CD4-positive, alpha-beta T cell treated with Interleukin-21 for 1 hour (primary cell): ENCODE data around the gene USP32.
A peak's percentile ranks its signal among the peaks of the same experiment; 100 is the strongest.
"Not testable (repeated sequence)": the region's sequence is repeated elsewhere in the genome, so short reads cannot be mapped to it uniquely, and the experiment has no call there.

Source experiments
- DNase-seq: peaks from one replicate; pipeline ENCODE4 v3.0.0-alpha.2; 2020

Gene USP32

DNA sequence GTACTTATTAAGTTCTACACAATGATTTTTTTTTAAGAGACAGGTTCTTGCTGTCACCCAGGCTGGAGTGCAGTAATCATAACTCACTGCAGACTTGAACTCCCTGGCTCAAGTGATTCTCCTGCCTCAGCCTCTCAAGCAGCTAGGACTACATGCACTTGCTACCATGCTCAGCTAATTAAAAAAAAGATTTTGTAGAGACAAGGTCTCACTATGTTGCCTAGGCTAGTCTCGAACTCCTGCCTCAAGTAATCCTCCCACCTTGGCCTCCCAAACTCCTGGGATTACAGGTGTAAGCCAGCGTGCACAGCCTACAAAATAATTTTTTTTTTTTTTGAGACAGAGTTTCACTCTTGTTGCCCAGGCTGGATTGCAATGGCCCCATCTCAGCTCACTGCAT is 22.2 kb downstream of the USP32 start:
- no peak for DNase-seq

GRCh38 chr17:60363700-60364405 is 28.1 kb downstream of the USP32 start:
- DNase-seq: no peak

DNA sequence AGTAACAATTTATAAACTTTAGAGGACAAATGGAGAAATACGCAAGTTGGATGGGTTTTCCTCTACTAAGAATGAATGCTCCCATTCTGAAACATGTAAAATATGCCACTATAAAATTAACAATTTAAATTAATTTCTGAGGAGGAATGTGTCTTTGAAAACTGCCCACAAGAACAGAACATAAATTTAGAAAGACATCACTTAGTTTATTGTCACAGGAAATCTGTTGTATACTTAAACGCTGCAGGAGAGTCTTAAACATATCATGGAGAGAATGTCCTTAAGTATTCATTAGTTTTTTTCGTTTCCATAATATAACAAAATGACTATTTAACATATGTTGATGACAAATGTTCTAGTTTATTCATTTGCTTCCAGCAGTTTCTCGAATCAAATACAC is 29.6 kb downstream of the USP32 start:
- no peak for DNase-seq

GRCh38 chr17:60361889-60362288 is 30.0 kb downstream of the USP32 start:
- DNase-seq: no peak

- DNase-seq: no peak
Measured at GRCh38 chr17:60359415-60359814, 32.5 kb downstream of the USP32 start.

DNA sequence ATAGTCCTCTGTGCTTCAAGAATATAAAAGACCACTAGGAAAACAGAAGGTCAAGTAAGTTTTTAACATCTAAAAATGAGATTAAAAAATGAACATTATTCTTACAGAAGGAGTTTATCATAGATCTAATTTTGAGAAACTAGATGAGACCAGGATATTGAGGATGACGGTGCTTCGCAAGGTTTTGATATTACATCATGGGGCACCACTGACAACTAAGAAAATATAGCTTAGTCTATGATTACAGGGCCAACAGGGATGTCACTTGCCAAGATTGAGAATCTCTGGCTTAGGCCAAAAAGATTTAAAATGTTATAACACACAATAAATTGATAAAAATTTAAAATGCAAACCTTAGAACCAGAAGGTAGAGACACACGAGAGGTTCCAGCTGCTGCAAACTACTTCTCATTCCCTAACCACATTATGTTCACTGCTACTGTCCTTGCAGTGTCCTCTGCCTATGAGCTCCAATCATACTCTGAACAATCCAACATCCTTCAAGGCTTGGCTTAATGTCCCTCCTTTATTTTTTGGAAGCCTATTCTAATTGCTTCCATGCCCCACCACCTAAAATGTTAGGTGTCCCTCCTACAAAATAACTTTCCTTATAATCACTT is 33.2 kb downstream of the USP32 start:
- DNase-seq: no peak

DNA sequence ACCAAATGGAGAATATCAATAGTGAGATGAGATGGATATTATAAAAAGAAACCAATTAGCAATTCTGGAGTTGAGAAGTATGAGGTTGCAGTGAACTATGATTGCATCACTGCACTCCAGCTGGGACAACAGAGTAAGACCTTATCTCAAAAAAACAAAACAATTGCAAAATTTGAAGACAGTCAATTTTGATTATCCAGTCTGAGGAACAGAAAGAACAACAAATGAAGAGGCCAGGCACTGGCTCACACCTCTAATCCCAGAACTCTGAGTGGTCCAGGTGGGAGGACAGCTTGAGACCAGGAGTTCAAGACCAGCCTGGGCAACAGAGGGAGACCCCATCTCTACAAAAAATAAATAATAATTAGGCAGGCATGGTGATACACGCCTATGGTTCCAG is 35.0 kb downstream of the USP32 start:
- no peak for DNase-seq

GRCh38 chr17:60355663-60356594 is 36.0 kb downstream of the USP32 start:
- no peak for DNase-seq

DNA sequence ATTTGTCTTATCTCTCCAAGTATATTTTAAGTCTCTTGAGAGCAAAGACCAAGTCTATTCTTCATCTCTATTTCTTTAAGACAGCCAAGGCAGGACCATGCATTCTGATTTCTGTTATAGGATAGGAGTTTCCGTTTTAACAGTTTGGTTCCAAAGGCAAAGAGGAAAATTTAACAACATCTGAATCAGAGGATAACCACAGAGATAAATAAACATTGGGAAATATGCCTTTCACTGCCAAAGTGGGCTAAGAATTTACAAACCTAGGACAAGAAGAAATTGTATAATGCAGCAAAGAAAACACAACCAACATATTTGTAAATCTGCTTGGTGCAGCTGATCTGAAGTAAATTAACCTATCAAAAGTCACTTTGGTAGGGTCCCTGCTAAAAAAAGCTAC is 37.7 kb downstream of the USP32 start:
- DNase-seq: no peak

DNA sequence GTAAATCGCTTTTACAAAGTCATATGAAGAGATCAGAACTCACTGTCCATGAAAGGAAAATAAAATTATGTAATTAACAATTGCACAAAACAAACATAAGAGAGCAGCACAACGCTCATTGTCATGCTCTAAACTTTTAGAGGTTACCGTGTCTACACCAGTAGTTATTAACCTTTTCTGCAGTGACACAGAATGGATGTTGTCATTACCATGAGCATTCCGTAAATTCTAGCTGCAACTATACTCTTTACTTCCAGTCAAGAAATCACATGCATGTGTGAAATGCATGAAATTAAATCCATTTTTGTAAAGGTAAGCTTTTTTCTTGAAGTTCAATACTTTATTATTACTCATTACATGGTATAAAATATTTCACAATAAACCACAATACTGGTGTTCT is 38.2 kb downstream of the USP32 start:
- no peak for DNase-seq

DNA sequence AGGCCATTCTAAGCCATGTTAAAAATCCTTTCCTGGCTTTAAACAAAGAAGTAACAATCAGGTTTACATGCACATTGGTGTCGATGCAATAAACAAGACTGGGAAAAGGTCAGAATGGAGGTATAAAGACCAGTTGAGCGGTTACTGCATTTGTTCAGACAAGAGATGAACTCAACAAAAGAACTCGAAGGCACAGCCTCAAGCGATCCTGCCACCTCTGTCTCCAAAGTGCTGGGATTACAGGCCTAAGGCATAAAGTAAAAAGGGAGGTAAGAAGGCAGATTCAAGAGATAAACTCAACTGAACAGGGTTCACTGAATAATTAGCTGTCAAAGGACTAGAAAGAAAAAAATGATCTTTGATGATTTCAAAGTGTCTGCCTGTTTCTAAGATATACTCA is 39.4 kb downstream of the USP32 start:
- DNase-seq: no peak

DNA sequence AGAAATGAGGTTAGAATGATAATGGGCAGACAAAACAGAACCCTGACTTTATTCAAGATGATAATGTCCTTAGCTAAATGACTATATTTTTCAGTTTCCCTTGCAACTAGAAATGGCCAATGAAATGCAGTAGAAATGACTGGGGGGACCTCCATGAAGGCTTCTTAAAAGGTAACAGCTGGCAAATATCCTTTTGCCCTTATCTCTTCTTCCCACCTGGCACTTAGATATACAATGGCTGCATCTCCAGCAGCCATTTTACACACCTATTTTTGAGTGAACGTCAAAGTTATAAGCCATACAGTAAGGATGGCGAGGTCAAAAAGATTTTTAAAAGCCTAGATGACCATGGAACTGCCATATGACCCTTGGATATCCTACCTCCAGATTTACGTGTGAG is 39.9 kb downstream of the USP32 start:
- no peak for DNase-seq

DNA sequence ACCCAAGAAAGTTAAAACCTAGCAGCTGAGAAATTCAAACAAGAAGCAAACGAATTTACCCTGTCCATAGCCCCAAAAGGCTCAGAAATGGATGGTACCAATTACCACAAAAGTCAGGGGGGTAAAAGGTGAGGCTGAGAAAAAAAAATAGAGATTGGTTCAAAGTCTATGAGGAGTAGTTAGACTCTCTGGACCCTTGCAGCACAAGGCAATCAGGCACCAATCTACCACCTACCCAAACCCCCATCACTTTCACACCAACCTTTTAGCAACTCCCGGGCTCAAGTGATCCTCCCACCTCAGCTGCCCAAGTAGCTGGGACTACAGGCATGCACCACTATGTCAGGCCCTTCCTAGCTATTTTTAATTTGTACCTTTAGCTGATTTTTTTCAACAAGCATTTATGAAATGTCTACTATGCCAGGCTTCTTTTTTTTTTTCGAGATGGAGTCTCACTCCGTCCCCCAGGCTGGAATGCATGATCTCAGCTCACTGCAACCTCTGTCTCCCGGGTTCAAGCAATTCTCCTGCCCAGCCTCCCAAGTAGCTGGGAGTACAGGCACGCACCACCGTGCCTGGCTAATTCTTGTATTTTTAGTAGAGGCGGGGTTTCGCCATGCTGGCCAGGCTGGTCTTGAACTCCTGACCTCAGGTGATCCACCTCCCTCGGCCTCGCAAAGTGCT is 40.8 kb downstream of the USP32 start:
- no peak for DNase-seq

- DNase-seq: no peak
Measured at GRCh38 chr17:60348616-60349015, 43.3 kb downstream of the USP32 start.

DNA sequence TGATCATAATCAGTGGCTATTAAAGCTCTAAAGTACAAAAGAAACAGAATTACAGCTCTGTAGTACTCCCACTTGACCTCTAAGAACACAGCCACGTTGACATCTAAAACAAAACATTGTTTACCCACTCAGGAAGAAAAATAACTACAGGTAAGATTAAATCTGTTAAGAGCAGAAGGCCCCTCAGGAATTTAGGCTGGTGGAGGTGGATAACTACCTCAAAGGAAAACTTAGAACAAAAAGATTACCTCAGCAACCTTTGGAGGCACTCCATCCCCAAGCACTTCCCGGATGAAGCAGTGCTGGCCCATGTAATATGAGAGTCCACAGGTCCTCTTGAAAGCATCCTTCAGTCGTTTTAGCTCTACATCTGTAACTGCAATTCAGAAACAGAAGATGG is 46.7 kb downstream of the USP32 start:
- DNase-seq: no peak

DNA sequence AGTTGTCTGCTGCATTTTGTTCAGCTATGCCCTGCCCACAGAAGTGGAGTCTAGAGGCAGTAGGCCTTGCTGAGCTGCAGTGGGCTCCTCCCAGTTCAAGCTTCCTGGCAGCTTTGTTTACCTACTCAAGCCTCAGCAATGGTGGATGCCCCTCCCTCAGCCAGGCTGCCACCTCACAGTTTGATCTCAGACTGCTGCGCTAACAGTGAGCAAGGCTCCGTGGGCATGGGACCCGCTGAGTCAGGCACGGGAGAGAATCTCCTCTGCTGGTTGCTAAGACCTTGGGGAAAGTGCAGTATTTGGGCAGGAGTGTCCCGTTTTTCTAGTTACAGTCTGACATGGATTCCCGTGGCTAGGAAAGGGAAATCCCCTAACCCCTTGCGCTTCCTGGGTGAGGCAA is 49.4 kb downstream of the USP32 start:
- peak; percentile 2 for DNase-seq

DNA sequence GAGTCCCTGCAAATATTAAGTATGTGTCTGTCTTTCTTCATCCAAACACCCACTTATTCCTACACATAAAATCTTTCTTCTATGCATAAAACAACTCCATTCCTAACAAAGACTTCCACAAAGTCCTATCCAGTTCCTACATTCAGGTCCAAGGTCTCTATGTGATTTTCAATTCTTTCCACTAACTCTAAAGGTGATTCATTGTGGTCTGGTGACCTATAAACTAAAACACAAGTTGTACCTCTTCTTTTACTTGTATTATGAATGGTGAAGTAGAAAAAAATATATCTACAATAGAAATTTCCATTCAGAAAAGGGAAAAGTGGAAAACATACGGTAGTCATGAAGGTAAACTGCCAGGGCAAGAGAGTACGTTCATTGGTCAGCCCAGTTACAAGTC is 56.6 kb downstream of the USP32 start:
- DNase-seq: no peak

DNA sequence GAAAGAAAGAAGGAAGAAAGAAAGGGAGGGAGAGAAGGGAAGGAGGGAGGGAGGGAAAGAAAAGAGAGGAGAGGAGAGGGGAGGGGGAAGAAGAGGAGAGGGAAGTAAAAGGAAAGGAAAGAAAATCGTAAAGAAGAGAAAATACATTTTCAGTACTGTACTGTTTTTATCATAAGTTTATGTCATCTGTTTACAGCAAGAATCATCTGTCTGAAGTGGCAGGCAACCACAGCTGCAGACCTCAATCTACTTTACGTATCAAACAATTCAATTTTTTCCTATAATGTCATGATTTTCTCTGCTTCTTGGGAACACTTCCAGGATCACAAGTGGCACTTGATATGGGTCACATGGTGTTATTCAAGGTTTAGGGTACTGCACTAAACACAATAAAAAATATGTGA is 58.3 kb downstream of the USP32 start:
- no peak for DNase-seq

GRCh38 chr17:60333072-60333471 is 58.9 kb downstream of the USP32 start:
- not testable (repeated sequence) for DNase-seq

DNA sequence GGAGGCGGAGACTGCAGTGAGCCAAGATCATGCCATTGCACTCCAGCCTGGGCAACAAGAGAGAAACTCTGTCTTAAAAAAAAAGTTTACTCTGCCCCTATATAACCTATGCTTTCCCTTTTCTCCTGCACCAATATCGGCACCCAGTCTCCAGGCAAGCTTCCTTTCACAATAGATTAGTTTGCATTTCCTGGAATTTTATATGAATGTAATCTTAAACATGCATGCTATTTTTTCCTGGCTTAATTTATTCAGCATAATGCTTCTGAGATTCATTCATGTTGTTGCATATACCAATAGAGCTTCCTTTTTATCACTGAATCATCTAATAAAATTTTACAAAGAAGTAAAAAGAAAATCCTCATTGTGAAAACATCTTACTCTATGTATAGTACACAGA is 59.4 kb downstream of the USP32 start:
- no peak for DNase-seq

GRCh38 chr17:60330731-60331130 is 61.2 kb downstream of the USP32 start:
- DNase-seq: no peak

DNA sequence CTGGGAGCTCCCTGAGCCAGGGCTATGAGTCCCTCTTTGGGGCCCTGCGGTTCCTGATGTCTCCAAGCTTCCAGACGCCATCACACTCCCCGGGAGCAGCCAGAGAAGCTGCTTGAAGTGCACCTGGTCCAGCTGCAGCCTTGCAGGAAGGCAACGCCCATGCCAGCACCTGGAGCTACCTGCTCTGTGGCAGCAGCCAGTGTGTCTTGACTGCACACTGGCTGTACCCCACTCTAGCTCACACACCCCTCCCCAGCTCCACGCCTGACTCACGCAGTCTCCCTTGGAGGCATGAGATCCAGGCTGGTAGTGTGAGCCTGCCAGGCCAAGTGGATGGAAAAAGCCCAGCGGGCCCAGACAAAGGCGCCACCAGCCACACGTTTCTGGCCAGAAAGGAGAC is 63.3 kb downstream of the USP32 start:
- no peak for DNase-seq

DNA sequence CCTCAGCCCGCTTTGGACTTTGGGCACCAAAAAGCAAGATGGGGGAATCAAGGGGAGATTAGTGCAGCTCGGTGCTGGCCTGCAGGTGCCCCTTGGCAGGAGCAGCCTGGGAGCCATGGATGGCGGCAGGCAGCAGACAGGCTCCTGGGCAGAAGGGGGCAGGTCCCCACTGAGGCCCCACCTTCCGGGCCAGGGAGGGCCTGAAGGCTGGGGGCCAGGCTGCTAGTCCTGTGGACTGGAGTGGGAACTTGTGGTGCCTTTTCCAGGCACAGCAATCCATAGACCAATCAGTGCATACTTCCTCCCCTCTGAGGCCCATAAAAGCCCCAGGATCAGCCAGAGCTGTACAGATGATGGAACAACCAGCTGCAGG is 64.0 kb downstream of the USP32 start:
- no peak for DNase-seq
